Esophagus muscularis mucosa (tissue), 3 donors: Measurements from ENCODE around the gene DHRS13.

Experiments
- CTCF ChIP-seq, 3 experiments: fragments of 200-600 bp in 2 of 3; fragments of 450-650 bp in 1 of 3; sonication (generic) in 2 of 3; IDR thresholded peaks; one replicate each; pipeline ENCODE4 v1.5.1; 2017 to 2019; ENCODE audit warnings: antibody characterized with exemption in 3 of 3, mild to moderate bottlenecking in 2 of 3, moderate library complexity in 1 of 3
- POLR2AphosphoS5 ChIP-seq, 2 donors: sonication (generic); formaldehyde crosslinking; IDR thresholded peaks; one replicate each; pipeline ENCODE4 v1.6.1; 2017; ENCODE audit warnings: antibody characterized with exemption in 2 of 2

DNA sequence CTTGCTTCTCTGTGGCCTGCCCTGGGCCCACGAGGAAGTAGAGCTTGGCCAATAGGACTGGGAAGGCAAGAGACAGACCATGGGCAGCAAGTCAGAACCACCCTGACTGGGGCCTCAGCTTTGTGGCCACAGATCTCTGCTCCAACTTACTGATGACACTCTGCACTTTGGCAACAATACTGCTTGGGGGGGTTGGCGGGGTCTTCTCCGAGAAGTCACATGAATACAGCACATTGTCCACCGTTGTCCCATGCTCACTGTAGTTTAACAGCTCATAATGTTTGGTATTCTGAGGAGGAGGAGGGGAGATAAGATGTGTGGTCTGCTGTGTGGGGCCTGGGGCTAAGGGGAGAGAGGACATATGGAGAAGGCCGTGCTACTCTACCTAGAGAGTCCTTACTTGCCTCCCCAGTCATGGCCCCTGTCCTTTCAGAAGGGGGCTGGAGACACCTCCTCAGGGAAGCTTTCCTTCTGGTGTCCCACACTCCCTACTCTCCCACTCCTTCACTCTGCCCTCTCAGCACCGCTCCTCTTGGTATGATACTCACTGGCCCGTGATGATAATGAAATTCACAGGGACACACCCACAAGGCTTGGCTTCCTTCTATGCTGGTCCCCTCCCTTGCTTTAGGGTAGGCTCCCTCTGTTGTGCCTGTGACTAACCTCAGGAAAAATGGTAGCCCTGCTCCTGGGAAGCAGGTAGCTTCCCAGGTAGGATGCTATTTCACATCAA, 4.0 kb upstream of the DHRS13 start:
- TF ChIP-seq POLR2AphosphoS5 (IDR thresholded peaks at IDR 0.05) (no peak), CTCF (IDR thresholded peaks at IDR 0.05) (no peak)
